Raji (cell line): Measurements from ENCODE around the gene YIPF2.

Experiments
- POLR2A ChIP-seq: IDR thresholded peaks from 2 replicates; pipeline ENCODE4 v1.6.1; 2011; ENCODE audit warnings: low read depth, low read length, control low read depth; ENCODE audit not compliant: insufficient read depth

Gene YIPF2

DNA sequence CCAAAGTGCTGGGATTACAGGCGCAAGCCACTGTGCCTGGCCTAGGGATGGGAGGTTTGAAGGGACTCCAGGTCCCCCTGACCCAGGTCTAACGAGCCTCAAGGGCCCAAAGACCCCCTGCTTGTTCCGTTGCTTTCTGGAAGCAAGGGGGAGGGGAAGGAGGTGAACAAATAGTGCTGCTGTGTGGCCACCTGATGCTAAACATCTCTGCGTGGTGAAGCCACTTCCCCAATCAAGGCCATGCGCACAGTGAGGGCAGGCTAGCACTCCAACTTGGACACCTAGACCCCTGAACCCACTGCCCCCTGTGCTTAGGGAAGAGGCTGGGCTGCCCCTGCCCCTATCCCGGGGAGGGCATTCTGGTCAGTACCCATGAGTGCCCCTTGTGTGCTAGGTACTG lies 33.1 kb downstream of the YIPF2 start:
- TF ChIP-seq POLR2A = no peak

DNA sequence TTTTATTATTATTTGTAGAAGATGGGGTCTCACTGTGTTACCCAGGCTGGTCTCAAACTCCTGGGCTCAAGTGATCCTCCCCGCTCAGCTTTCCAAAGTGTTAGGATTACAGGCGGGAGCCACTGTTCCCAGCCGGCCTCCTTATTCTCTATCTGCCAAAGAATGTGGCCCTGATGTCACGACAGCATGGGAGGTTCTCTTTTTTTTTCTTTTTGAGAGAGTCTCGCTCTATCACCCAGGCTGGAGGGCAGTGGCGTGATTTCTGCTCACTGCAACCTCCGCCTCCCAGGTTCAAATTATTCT lies 33.6 kb downstream of the YIPF2 start:
- no peak for TF ChIP-seq POLR2A

DNA sequence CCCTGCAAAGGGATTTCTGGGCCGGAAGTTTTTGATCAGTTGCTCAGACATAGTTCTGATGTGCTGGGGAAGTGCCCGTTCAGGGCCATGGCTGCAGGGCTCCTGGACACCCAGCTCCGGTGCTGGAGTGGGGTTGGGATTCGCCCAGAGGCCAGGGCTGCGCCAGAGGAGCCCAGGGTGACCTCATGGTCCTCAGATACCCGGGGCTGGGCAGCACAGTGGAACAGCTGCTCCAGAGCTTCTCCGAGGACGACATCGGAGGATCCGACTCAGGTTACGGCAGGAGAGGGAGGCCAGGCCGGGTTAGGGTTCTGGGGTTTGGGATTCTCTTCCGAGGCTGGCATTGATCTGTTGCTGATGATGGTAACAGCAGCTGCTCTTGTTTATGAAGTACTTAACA lies 36.2 kb downstream of the YIPF2 start:
- TF ChIP-seq POLR2A = no peak

DNA sequence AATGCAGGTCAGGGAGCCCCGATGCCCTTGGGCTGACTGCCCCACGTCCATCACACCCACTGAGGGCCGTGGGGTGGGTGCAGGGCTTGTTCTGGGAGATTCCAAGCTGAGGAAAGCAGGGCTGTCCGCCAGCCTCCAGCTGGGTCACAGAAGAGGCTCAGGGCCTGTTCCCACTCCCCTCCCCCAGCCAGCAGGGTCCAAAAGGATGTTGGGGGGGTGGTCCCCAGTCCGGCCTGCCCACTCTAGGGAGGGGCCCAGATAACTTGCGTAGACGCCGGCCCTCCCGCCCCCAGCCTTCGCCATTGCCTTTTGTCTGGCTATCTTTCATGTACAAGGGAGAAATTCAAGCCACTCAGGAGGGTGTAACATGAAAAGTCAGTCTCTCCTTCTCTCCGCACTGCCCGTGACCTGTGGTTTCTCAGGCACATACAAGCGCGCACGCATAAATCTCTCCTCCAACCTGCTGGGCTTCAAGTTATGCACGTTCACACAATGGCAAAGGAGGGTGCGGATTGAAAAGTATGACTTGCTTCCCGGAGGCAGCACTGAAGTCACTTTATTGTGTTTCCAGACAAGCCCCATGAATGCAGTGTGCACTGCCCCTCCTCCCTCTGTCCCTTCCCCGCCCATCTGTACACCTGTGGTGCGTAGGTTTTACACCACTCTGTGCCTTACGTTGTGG lies 36.9 kb downstream of the YIPF2 start:
- no peak for TF ChIP-seq POLR2A

DNA sequence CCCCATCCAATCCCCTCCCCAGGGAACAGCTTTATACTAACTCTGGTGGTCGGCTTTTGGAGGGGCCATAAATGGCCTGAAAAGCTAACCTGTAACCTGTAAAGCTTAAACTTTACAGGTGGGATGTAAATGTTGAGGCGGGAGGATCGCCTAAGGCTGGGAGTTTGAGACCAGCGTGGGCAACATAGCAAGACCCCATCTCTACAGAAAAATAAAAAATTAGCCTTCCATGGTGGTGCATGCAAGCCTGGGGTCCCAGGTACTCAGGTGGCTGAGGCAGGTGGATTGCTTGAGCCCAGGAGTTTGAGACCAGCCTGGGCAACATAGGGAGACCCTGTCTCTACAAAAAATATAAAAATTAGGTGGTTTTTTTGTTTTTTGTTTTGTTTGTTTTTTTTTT lies 38.6 kb downstream of the YIPF2 start:
- TF ChIP-seq POLR2A = no peak

DNA sequence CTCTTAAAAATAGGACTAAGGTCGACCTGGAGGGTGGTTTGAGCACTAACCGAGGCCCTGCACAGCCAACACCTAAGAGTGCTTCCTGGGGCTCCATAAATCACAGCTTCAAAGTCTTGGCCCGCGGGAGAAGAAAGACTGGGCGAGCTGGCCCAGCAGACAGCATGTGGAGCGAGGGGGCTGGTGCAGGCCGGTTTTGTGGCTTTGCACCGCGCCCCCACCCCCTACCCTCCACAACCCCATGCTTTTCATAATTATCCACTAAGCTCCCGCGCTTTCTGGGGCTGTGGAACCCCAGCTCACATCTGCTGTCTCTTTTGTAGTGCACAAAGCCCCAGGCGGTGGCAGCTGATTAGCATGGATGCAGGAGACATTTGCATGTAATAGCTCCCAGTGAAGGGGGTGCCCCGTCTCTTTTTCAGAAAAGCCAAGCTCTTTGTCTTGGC lies 40.0 kb downstream of the YIPF2 start:
- TF ChIP-seq POLR2A = no peak

DNA sequence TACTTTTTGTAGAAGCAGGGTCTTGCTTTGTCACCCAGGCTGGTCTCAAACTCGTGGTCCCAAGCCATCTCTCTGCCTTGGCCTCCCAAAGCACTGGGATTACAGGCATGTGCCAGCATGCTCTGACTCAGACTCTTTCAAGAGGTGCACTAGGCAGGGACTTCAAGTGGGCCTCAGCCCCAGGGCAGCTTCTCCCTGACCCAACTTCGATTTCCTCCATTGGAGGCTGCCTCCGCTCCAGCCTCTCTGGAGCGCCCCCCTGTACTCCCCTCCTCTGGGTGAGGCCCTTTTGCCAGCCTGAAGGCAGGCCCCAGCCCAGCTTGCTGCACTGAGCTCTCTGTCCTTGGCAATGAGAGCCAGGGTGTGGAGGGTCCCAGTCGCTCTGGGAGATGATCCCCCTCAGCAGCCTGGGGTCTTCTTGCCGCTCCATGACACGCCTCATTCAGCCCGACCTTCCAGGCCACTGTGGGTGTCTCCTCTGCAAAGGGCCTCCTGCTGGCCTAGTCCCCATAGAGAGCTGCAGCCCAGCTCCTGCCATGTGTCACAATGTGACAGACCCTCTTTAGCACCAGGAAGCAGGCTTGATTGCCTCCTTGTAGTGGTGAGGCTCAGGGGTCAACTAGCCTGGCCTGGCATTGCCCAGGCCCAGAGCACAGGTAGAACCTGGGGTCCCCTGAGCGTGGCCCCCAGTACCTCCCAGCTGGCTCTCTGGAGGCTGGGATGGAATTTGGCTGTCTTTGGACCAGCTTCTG lies 40.6 kb downstream of the YIPF2 start:
- no peak for TF ChIP-seq POLR2A

DNA sequence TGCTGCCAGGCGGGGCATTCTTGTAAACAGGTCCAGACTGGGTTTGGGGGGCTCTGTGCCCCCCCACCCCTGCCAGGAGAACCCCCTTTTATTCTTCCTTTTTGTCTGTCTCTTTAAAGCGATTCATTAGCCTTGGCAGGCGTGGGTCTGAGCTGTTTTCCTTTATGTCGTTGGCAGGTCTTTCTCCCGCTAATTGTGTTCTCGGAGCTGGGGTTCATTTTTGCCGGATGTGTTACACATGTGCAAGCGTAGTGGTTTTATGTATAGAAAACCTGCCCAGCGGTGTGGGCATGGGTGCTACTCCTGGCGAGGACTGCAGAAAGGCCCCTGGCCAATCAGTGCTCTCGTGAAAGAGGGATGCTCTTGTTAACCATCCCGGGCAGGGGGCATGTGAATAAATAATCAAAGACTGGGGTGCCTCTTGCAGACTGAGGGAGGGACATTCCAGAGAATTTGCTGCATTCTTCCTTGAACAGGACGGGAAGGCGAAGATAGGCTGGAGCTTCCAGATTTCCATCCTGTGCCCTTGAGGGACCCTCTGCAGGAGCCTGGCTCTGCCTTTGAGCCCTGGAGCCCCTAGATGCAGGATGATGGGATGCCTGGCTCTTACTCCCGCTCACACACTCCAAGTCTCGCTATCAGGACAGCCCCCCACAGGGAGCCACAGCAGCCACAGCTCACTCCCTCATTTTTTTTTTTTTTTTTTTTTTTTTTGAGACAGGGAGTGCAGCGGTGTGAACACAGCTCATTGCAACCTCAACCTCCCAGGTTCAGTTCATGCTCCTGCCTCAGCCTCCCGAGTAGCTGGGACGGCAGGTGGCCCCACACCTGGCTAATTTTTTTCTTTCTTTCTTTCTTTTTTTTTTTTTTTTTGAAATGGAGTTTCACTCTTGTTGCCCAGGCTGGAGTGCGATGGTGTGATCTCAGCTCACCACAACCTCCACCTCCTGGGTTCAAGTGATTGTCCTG lies 43.0 kb downstream of the YIPF2 start:
- no peak for TF ChIP-seq POLR2A

DNA sequence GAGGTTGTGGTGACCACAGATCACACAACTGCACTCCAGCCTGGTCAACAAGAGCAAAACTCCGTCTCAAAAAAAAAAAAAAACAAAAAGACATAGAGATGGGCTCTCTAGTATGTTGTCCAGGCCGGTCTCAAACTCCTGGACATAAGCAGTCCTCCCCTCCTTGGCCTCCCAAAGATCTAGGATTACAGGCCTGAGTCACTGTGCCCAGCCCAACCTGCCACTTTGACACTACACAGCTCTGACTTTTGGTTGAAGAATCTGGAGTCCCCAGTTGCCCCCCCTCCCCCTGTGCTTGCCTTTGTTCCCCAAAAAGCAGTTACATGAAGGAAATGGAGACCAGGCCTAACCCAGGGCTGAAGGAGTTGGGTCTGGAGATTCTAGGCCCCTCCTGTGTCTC lies 44.2 kb downstream of the YIPF2 start:
- TF ChIP-seq POLR2A = no peak

DNA sequence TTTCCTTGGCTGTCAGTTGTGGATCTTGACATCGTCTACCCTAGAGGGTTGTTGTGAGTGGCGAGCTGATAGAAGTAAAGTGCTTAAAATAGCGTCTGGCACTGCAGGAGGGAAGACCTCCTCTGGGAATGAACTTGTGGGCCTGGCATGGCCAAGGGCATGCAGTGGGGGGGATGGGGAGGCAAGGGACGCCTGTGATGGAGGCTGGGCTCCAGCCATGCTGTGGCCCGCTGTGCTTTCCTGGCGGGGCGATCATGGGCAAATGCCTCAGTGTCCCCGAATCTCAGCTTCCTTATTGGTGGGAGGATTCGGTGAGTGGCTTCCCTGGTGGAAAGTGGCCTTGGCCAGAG lies 46.4 kb downstream of the YIPF2 start:
- TF ChIP-seq POLR2A = no peak

DNA sequence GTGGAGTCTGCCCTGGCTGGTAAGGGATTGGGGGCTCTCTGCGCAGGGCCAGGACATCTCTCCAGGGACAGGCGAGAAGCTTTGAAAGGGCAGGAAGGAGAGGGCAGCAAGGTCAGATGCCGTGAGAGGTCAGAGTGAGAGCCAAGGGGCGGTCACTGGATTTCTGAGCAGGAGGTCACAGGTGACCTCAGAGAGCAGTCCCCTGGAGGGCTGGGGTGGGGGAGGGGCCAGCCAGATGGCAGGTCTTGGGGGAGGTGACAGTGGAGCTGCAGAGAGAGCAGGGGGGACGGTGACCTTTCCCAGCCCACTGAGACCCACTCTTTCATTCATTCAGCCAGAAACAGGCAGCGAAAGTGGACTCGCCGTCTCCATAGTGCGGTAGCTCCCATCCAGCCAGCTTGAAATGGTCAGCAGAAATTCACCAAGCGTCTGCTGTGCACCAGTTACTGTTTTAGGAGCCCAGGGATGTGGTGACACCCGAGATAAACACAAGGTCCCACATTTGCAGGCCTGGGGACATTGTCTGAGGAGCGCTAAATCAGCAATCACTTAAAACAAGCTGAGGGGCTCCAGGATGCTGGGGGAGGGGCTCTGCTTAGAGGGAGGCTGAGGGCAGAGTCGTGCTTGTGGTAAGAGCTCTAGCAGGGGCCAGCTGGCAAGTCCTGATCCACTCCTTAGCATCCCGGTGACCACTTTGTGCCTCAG lies 46.9 kb downstream of the YIPF2 start:
- no peak for TF ChIP-seq POLR2A

DNA sequence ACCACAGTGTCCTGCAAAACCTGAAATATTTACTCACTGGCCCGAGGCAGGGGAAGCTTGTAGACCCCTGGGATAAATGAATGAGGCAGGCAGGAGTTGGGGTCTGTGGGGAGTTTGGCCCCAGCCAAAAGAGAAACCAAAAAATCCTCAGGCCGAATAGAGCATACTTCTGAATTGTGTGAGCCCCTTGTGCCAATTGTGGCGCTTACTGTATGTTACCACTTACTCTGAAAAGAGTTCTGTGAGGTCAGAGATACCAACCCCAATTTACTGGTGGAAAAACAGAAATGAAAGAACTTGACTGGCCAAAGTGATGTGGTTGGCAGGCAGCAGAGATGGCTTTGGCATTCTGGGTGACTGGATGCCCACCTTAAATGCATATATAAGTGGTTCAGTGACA lies 50.2 kb downstream of the YIPF2 start:
- no peak for TF ChIP-seq POLR2A

DNA sequence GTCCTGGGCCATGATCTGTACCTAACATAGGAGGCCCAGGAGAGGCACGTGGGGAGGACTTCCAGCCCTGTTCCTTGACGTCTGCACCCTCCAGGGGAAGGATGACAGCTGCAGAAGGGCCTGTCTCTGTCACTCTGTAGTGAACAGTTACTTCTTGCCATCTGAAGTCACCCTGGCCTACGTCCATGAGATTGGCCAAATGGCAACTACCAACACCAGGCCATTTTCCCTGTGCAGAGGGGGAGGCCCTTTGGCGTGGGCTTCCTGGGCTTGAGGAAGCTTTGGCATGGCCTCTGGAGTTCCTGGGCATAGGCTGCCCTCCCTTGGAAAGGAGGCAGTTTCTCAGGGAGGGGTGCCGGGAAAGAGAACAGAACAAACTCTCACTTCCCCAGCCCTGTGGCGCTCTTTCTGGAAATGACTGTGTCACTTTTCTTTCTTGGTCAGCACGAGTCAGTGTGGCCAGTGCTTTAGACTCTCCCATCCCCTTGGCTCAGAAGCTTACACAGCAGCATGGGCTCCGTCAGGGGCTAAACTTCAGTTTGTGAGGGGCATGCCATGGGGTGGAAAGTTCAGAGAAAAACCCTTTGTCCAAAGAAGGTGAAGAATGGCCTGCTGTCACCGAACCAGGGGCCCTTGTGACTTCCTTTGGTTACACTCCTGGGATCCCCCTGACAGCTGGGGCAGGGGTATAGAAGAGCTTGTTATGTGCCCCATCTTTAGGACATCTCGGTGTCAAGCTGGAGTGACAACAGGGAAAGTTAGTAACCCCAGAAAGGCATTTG lies 51.8 kb downstream of the YIPF2 start:
- no peak for TF ChIP-seq POLR2A

DNA sequence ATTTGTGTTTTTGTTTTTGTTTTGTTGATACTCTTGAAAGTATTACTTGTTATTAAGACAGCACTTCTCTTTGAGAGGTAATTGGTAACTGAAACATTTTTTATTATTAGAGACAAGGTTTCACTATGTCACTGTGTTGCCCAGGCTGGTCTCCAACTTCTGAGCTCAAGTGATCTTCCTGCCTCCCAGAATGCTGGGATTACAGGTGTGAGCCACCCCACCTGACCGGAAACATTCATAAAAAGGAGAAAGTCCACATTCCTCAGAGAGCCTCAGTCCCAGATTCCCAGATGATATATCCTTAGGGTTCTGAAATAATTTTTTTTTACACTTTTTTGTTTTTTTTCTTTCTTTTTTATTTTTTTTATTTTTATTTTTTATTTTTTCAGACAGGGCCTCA lies 54.4 kb downstream of the YIPF2 start:
- TF ChIP-seq POLR2A = no peak

DNA sequence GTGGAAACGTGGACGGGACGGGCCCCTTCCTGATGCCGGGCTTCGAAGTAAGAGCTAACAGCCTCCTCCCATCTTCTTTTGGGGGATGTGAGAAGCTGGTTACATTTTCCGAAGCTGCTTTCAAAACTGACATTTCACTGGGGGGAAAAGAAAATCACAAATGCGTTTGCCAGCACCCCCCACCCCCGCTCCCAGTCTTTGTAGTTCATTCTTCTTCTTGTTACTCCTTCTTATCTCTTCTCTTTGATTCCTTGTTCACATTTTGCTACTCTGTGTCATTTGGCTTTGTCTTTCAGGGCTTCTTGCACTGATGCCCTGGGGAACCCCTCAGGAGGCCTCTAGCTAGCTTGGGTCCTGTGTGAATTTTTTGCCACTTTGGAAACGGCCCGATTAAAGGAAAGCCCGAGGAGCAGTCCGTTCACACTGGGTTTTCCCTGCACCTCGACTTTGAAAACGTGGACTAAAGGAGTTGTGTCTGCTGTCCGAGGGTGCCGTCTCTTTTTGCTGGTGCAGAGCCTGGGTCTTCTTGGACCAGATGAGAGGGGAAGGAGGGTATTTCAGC lies 55.8 kb downstream of the YIPF2 start:
- no peak for TF ChIP-seq POLR2A
